Transverse colon (tissue), 3 donors: ENCODE data around the gene SYNCRIP.
A peak's percentile ranks its signal among the peaks of the same experiment; 100 is the strongest.

Source experiments
- EP300 ChIP-seq: sonication (generic); formaldehyde crosslinking; IDR thresholded peaks from one replicate; pipeline ENCODE4 v1.6.1; 2017; ENCODE audit warnings: antibody characterized with exemption, low read depth
- POLR2AphosphoS5 ChIP-seq, 3 donors: sonication (generic); formaldehyde crosslinking; IDR thresholded peaks; one replicate each; pipeline ENCODE4 v1.6.1; 2016; ENCODE audit warnings: antibody characterized with exemption in 3 of 3

GRCh38 chr6:85593438-85594196, 49.1 kb downstream of the SYNCRIP start, which contains the start of gene SNX14:
- TF ChIP-seq POLR2AphosphoS5 (IDR thresholded peaks at IDR 0.05), result peak; percentile 76 to 93 (median 91)
- no peak for TF ChIP-seq EP300
